Measurements from ENCODE around the gene EXOC6B. TPM values are rescaled to one million over a fixed set of nuclear protein-coding genes. Genes with fewer than 3 reads are reported as not detected.

Gene EXOC6B
- total RNA-seq, 1 experiment from 2014 or later, result 40.1 TPM

DNA sequence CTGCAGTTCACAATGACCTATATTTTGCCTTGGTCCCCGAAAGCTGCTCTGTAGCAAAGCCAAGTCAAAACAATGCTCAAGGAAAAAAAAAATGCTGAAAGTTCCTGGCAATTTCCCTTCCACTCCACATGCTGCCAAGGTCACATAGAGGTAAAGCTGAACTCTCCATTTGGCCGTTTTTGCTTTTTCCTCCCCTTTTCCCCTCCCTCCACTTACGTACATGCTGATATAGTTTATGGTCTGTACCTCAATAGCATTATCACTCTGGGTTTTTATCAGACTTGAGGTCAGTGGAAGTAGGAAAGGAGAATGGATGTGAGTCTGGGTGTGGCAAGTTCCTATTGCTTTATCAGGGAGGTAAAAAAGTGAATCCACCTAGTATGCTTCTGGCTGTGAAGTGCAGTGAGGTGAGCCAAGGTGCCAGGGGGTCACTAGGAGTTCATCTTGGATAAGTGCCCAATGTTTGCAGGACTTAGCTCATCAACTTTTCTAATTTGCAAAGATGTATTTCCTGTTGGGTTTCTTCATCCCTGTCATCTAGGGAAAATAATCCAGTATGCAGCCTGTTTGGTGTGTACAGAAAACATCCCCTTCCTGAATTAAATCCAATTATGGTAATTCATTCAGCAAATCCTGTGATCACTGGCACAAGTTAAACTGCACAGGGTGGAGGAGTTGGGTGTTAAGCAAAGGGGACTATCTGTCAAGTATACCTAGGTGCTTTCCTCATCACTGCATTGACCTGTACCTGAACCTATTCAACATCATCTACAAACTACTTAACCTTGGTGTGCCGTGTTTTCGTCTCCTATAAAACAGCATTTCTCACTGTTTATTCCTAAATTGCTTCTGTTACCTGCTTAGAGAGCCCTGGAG is 553.8 kb downstream of the EXOC6B start:
- no peaks in the 10 kb centered on the region for H4K20me1 ChIP-seq (ENCODE audit: control insufficient read depth, insufficient read depth, insufficient read length)
- DNase-seq, result no peak
- H3K9me3 ChIP-seq (ENCODE audit: control insufficient read depth, low read depth, low read length), result no peaks in the 10 kb centered on the region
- H2BK20ac ChIP-seq (ENCODE audit: low read depth, low read length, poor library complexity, severe bottlenecking), result no peak overlapping the region
- no peak overlapping the region for H4K8ac ChIP-seq (replicated peaks; ENCODE audit: insufficient read length, low read depth, low read length)
- H3K4me1 Mint-ChIP-seq, result peaks cover 7 to 9% of the 10 kb centered on the region in 2 experiments
- no peak overlapping the region for H2BK120ac ChIP-seq (ENCODE audit: low read depth, low read length, poor library complexity, severe bottlenecking)
- no peaks in the 10 kb centered on the region for H3K79me2 ChIP-seq (ENCODE audit: insufficient read depth, low read length)
- H3K27ac ChIP-seq (ENCODE audit: insufficient read length, low read depth, low read length), result no peak overlapping the region
- H4K91ac ChIP-seq (ENCODE audit: insufficient read length, low read depth, low read length), result no peak overlapping the region
- H3K18ac ChIP-seq (ENCODE audit: insufficient read length, low read depth, low read length), result no peak overlapping the region
- H3K9me3 Mint-ChIP-seq, result no peaks in the 10 kb centered on the region; a peak in 1 of 5 replicates
- no peaks in the 10 kb centered on the region for H3K23me2 ChIP-seq (ENCODE audit: insufficient read length, low read depth, low read length, poor library complexity, severe bottlenecking)
- no peak overlapping the region for H2AK5ac ChIP-seq (ENCODE audit: insufficient read length, low read length)
- no peaks in the 10 kb centered on the region for H3K27me3 Mint-ChIP-seq (ENCODE audit: low read depth)
- H3K79me1 ChIP-seq (ENCODE audit: insufficient read depth, low read depth, low read length, poor library complexity, severe bottlenecking), result no peaks in the 10 kb centered on the region
- H4K5ac ChIP-seq (ENCODE audit: insufficient read length, low read depth, low read length), result no peak overlapping the region
- H2AFZ ChIP-seq (ENCODE audit: low read length), result no peak overlapping the region
- H3K27ac Mint-ChIP-seq, result peak overlapping the region in 1 of 3 experiments; percentile 69; a peak in 1 of 7 replicates
- no peak overlapping the region for H3K9ac ChIP-seq (ENCODE audit: extremely low read depth, insufficient read length, low read length)
- H3K23ac ChIP-seq (ENCODE audit: insufficient read length, low read depth, low read length), result no peak overlapping the region
- TF ChIP-seq, protein P1, sequence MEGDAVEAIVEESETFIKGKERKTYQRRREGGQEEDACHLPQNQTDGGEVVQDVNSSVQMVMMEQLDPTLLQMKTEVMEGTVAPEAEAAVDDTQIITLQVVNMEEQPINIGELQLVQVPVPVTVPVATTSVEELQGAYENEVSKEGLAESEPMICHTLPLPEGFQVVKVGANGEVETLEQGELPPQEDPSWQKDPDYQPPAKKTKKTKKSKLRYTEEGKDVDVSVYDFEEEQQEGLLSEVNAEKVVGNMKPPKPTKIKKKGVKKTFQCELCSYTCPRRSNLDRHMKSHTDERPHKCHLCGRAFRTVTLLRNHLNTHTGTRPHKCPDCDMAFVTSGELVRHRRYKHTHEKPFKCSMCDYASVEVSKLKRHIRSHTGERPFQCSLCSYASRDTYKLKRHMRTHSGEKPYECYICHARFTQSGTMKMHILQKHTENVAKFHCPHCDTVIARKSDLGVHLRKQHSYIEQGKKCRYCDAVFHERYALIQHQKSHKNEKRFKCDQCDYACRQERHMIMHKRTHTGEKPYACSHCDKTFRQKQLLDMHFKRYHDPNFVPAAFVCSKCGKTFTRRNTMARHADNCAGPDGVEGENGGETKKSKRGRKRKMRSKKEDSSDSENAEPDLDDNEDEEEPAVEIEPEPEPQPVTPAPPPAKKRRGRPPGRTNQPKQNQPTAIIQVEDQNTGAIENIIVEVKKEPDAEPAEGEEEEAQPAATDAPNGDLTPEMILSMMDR (conservative IDR thresholded peaks at IDR 0.05), result no peak
- no peak overlapping the region for H2BK5ac ChIP-seq (ENCODE audit: insufficient read length, low read length)
- H3K36me3 Mint-ChIP-seq (ENCODE audit: insufficient read depth in 1 of 3, low read depth in 3 of 3), result no peaks in the 10 kb centered on the region
- no peak overlapping the region for H3K4me3 Mint-ChIP-seq
- no CpG with 5 or more reads among the region's 5 CpGs for WGBS (ENCODE audit: extremely low coverage, insufficient read length, low lambda C conversion rate)
- H3K4me1 ChIP-seq (ENCODE audit: insufficient read depth, low read length), result no peaks in the 10 kb centered on the region
- H3K4me2 ChIP-seq (ENCODE audit: insufficient read depth, insufficient read length, low read length), result no peak overlapping the region
- no peak overlapping the region for H3K14ac ChIP-seq (ENCODE audit: insufficient read depth, low read length)
- no peak overlapping the region for H3K4ac ChIP-seq (ENCODE audit: low read depth, low read length)
- no peak overlapping the region for H3T11ph ChIP-seq (ENCODE audit: low read length)
- no peaks in the 10 kb centered on the region for H3K27me3 ChIP-seq (ENCODE audit: insufficient read depth, low read length)
- no peak overlapping the region for H2BK12ac ChIP-seq (ENCODE audit: insufficient read length, low read depth, low read length)
- no peak overlapping the region for H2BK15ac ChIP-seq (ENCODE audit: low read depth, low read length)
- H3K56ac ChIP-seq (ENCODE audit: insufficient read length, low read depth, low read length), result no peak overlapping the region
